B cell (primary cell): Measurements from ENCODE around the gene MAST2. TPM values are rescaled to one million over a fixed set of nuclear protein-coding genes. Genes with fewer than 3 reads are reported as not detected.

Source experiments
- ATAC-seq: fragments of 200-7000 bp; cut with Tn5 transposase; one replicate; pipeline ENCODE4 v1.10.0; 2021; ENCODE audit warnings: low read depth, mild to moderate bottlenecking, moderate number of reproducible peaks, moderate library complexity
- CTCF ChIA-PET: fragments of 350-600 bp; sonication (Branson Sonifier 250); formaldehyde crosslinking; loops from one replicate; lab custom pipeline; 2021; ENCODE audit warnings: antibody characterized with exemption, inconsistent platforms; lab: Charles Lee
- POLR2A ChIA-PET: fragments of 350-600 bp; sonication (Branson Sonifier 250); formaldehyde crosslinking; loops from one replicate; lab custom pipeline; 2021; ENCODE audit warnings: antibody characterized with exemption; lab: Charles Lee
- DNase-seq: peaks from one replicate; pipeline ENCODE4 v3.0.0; 2013
- H2AFZ ChIP-seq: 2 replicates; pipeline ENCODE4 v1.6.1; 2012; ENCODE audit warnings: mild to moderate bottlenecking, low read depth, low read length; ENCODE audit not compliant: insufficient read depth, poor library complexity, severe bottlenecking
- H3K27ac ChIP-seq, 2 donors: 1 replicate in 1 of 2; 2 replicates in 1 of 2; pipeline ENCODE4 v1.5.1; 2012 to 2013; ENCODE audit warnings: low read length in 2 of 2, mild to moderate bottlenecking in 2 of 2, moderate library complexity in 1 of 2
- H3K27me3 ChIP-seq, 4 experiments: fragments of 200-600 bp in 1 of 4; sonication (generic) in 1 of 4; replicated peaks in 1 of 4; 1 replicate in 2 of 4; 2 replicates in 2 of 4; pipeline versions ENCODE4 v1.6.1 to v1.7.0; 2013 to 2016; ENCODE audit warnings: low read length in 3 of 4, mild to moderate bottlenecking in 2 of 4, mixed read lengths in 1 of 4, moderate library complexity in 1 of 4; ENCODE audit not compliant: insufficient read depth in 4 of 4, control insufficient read depth in 3 of 4; ENCODE audit errors: control extremely low read depth in 1 of 4
- H3K36me3 ChIP-seq, 2 experiments: replicated peaks in 1 of 2; 1 replicate in 1 of 2; 2 replicates in 1 of 2; pipeline versions ENCODE4 v1.6.1 to v1.7.1; 2013; ENCODE audit warnings: low read length in 1 of 2; ENCODE audit not compliant: insufficient read depth in 2 of 2, control insufficient read depth in 1 of 2; ENCODE audit errors: control extremely low read depth in 1 of 2, extremely low read depth in 1 of 2
- H3K4me1 ChIP-seq, 2 donors: fragments of 200-600 bp in 1 of 2; sonication (generic) in 1 of 2; 1 replicate in 1 of 2; 2 replicates in 1 of 2; pipeline versions ENCODE4 v1.5.1 to v1.6.1; 2013 to 2017; ENCODE audit warnings: low read length in 2 of 2; ENCODE audit not compliant: control insufficient read depth in 2 of 2, insufficient read depth in 2 of 2
- H3K4me2 ChIP-seq: replicated peaks from 2 replicates; pipeline ENCODE3; 2012; ENCODE audit warnings: mild to moderate bottlenecking, low read depth, low read length; ENCODE audit not compliant: poor library complexity, severe bottlenecking
- H3K4me3 ChIP-seq, 5 experiments: fragments of 200-600 bp in 1 of 5; sonication (generic) in 1 of 5; 1 replicate in 3 of 5; 2 replicates in 2 of 5; pipeline versions ENCODE4 v1.5.1 to v1.7.0; 2011 to 2016; ENCODE audit warnings: low read length in 4 of 5, mild to moderate bottlenecking in 4 of 5, low read depth in 2 of 5, control low read depth in 1 of 5, moderate library complexity in 1 of 5; ENCODE audit not compliant: insufficient read depth in 1 of 5; ENCODE audit errors: control extremely low read depth in 1 of 5, extremely low read depth in 1 of 5
- H3K79me2 ChIP-seq: fragments of 200-600 bp; sonication (generic); one replicate; pipeline ENCODE4 v1.6.0; 2016; ENCODE audit warnings: low read length; ENCODE audit not compliant: control insufficient read depth, insufficient read depth
- H3K9ac ChIP-seq: fragments of 200-600 bp; sonication (generic); 2 replicates; pipeline ENCODE4 v1.6.1; 2017; ENCODE audit warnings: mild to moderate bottlenecking, low read length, moderate library complexity
- H3K9me3 ChIP-seq, 3 donors: one replicate each; pipeline versions ENCODE4 v1.6.1 to v1.7.1; 2013; ENCODE audit warnings: low read length in 2 of 3; ENCODE audit not compliant: control insufficient read depth in 2 of 3, insufficient read depth in 1 of 3; ENCODE audit errors: control extremely low read depth in 1 of 3
- H4K20me1 ChIP-seq: 2 replicates; pipeline ENCODE4 v1.6.0; 2012; ENCODE audit warnings: mild to moderate bottlenecking, low read length; ENCODE audit not compliant: insufficient read depth, control insufficient read depth, poor library complexity, severe bottlenecking
- H3K27ac Mint-ChIP-seq: one replicate; pipeline ENCODE4 v1.8.0; 2021; ENCODE audit warnings: mixed read lengths
- H3K27me3 Mint-ChIP-seq: one replicate; pipeline ENCODE4 v1.8.0; 2021; ENCODE audit warnings: mixed read lengths
- H3K4me1 Mint-ChIP-seq: one replicate; pipeline ENCODE4 v1.8.0; 2021; ENCODE audit warnings: mixed read lengths
- H3K4me3 Mint-ChIP-seq: one replicate; pipeline ENCODE4 v1.8.0; 2021; ENCODE audit warnings: mixed read lengths
- H3K9me3 Mint-ChIP-seq: one replicate; pipeline ENCODE4 v1.8.0; 2022; ENCODE audit warnings: mixed read lengths; ENCODE audit not compliant: insufficient read depth
- EZH2 ChIP-seq: IDR thresholded peaks from 2 replicates; pipeline ENCODE4 v1.6.1; 2012; ENCODE audit warnings: borderline replicate concordance, low read depth, mild to moderate bottlenecking, moderate library complexity, low read length; ENCODE audit not compliant: insufficient read depth, poor library complexity, severe bottlenecking
- WGBS: methylation state at CpG from one replicate; pipeline ENCODE4 v1.1.5; 2013; ENCODE audit warnings: missing lambda C conversion rate; ENCODE audit not compliant: insufficient coverage; 5-methylcytosine and 5-hydroxymethylcytosine counted together
- intact Hi-C: fragments of 100-400 bp; cut with micrococcal nuclease; formaldehyde crosslinking; loops from one replicate; pipeline ENCODE4 v1.10.0; 2022
- polyA plus RNA-seq: library from polyadenylated mRNA; depleted of rRNA; stranded (reverse); fragments of >200 nt; gene quantifications from 2 replicates; pipeline ENCODE4 v1.2.3, GENCODE V29; 2012
- total RNA-seq, 2 donors: library from RNA; stranded (reverse); fragments of 120-200 nt in 1 of 2; gene quantifications; 1 replicate in 1 of 2; 2 replicates in 1 of 2; pipeline versions ENCODE4 v1.2.3 to v1.2.4, GENCODE V29; 2013 to 2022
- TF ChIP-seq, protein P1 (sequence below): fragments of 200-600 bp; IDR thresholded peaks from one replicate; pipeline ENCODE4 v1.8.0; 2022; ENCODE audit warnings: antibody characterized with exemption, mild to moderate bottlenecking

The MAST2 gene
- total and polyA plus RNA-seq, 2 donors (not counting 1 experiment from before 2014, with no cell fraction given): 12.5 to 23.3 TPM

DNA sequence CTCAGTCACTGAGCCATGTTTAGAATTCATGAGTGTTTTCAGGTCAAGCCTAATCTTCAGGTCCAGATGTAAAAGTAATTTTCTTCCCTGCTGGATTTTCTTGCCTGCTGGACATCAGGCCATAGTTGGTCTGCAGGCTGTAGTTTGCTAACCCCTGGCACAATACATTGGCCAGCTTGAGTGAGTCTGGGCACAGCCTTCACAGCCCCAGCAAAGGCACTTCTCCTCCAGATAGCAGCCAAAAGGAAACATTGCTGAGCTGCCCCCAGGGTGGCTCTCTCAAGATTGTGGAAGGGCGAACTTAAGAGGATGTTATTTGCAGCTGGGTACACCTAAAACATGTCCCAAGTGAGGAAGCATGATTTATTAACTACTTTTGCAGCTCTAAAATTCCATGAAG, 202.2 kb downstream of the MAST2 start:
- Histone ChIP-seq H3K9me3 (no peaks in the 10 kb centered on the region), H3K4me2 (no peak overlapping the region), H3K4me3 (no peak overlapping the region), H3K36me3 (peaks cover 0 to 2% of the 10 kb centered on the region in 2 experiments), H4K20me1 (no peaks in the 10 kb centered on the region), H3K27ac (no peak overlapping the region), H2AFZ (no peak overlapping the region), H3K79me2 (no peaks in the 10 kb centered on the region), H3K4me1 (no peaks in the 10 kb centered on the region), H3K27me3 (no peaks in the 10 kb centered on the region), H3K9ac (no peak overlapping the region)
- H3K9me3 Mint-ChIP-seq: no peaks in the 10 kb centered on the region
- ChIA-PET CTCF (no interaction called here), POLR2A (no interaction called here)
- H3K27me3 Mint-ChIP-seq: no peaks in the 10 kb centered on the region
- DNase-seq: no peak
- H3K4me1 Mint-ChIP-seq: no peaks in the 10 kb centered on the region
- no peak overlapping the region for H3K4me3 Mint-ChIP-seq
- WGBS: no CpG with 5 or more reads among the region's 1 CpG
- TF ChIP-seq, protein P1, sequence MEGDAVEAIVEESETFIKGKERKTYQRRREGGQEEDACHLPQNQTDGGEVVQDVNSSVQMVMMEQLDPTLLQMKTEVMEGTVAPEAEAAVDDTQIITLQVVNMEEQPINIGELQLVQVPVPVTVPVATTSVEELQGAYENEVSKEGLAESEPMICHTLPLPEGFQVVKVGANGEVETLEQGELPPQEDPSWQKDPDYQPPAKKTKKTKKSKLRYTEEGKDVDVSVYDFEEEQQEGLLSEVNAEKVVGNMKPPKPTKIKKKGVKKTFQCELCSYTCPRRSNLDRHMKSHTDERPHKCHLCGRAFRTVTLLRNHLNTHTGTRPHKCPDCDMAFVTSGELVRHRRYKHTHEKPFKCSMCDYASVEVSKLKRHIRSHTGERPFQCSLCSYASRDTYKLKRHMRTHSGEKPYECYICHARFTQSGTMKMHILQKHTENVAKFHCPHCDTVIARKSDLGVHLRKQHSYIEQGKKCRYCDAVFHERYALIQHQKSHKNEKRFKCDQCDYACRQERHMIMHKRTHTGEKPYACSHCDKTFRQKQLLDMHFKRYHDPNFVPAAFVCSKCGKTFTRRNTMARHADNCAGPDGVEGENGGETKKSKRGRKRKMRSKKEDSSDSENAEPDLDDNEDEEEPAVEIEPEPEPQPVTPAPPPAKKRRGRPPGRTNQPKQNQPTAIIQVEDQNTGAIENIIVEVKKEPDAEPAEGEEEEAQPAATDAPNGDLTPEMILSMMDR: no peak
- no peak for TF ChIP-seq EZH2
- intact Hi-C loops: no loop called here
- H3K27ac Mint-ChIP-seq: no peak overlapping the region
- ATAC-seq: no peak

DNA sequence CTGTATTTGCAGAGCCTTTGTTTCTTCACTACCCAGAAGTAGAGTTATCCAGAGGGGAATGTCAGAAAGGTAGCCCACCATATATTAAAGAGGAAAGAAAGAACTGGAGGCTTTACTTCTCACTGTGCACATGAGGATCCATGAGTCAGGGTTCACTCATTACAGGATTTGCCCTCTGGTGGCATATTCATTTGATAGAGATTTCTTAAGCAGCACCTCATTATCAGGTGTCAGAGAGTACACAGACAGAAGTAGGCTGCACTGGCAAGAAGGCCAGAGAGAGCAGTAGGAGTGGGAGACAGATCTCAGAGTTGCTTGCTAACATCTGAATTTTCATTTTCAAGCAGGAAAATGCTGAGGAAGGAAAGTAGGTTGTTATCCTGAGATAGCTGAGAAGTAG, 205.2 kb downstream of the MAST2 start:
- CTCF ChIA-PET: no interaction called here
- intact Hi-C loops: no loop called here
- Histone ChIP-seq H3K9me3 (no peaks in the 10 kb centered on the region), H3K36me3 (peaks cover 0 to 2% of the 10 kb centered on the region in 2 experiments), H3K4me3 (no peak overlapping the region), H3K27ac (no peak overlapping the region), H3K79me2 (no peaks in the 10 kb centered on the region), H4K20me1 (no peaks in the 10 kb centered on the region), H3K9ac (no peak overlapping the region), H2AFZ (no peak overlapping the region), H3K27me3 (no peaks in the 10 kb centered on the region), H3K4me1 (no peaks in the 10 kb centered on the region), H3K4me2 (no peak overlapping the region)
- Mint-ChIP-seq H3K27ac (no peak overlapping the region), H3K9me3 (no peaks in the 10 kb centered on the region), H3K4me1 (no peaks in the 10 kb centered on the region), H3K27me3 (no peaks in the 10 kb centered on the region), H3K4me3 (no peak overlapping the region)
- POLR2A ChIA-PET: no interaction called here
- ATAC-seq (no peak), DNase-seq (no peak)
- TF ChIP-seq EZH2: no peak
- TF ChIP-seq, protein P1: no peak
